A673 (cell line): ENCODE data around the gene FAM222B. TPM values are rescaled to one million over a fixed set of nuclear protein-coding genes. Genes with fewer than 3 reads are reported as not detected.

Experiments used
- BruUV-seq: library from RNA; stranded (reverse); fragments of 400-500 nt; replicated peaks from 2 replicates; lab custom pipeline; 2021; lab: Mats Ljungman, UMichigan
- CTCF ChIA-PET: fragments of 300-600 bp; sonication (Branson Sonifier 250); formaldehyde crosslinking; loops from one replicate; lab custom pipeline; 2022; ENCODE audit warnings: antibody characterized with exemption; lab: Charles Lee
- POLR2A ChIA-PET: fragments of 300-600 bp; sonication (Branson Sonifier 250); formaldehyde crosslinking; loops from one replicate; lab custom pipeline; 2022; ENCODE audit warnings: antibody characterized with exemption; ENCODE audit not compliant: low non-redundant PET; lab: Charles Lee
- DNase-seq: peaks from one replicate; pipeline ENCODE4 v3.0.0-alpha.2; 2015; ENCODE audit warnings: low spot score
- H3K27ac ChIP-seq: fragments of 200-600 bp; sonication (generic); 2 replicates; pipeline ENCODE4 v1.5.1; 2016; ENCODE audit warnings: mixed run types, low read depth, mild to moderate bottlenecking, mixed read lengths, antibody characterized with exemption, low read length; ENCODE audit not compliant: poor library complexity, severe bottlenecking
- H3K27me3 ChIP-seq: fragments of 200-600 bp; sonication (generic); replicated peaks from 2 replicates; pipeline ENCODE4 v1.6.1; 2017; ENCODE audit warnings: mixed run types, low read depth, mild to moderate bottlenecking, mixed read lengths, antibody characterized with exemption, low read length; ENCODE audit not compliant: insufficient read depth, poor library complexity
- H3K36me3 ChIP-seq: fragments of 200-600 bp; sonication (generic); 2 replicates; pipeline ENCODE4 v1.6.1; 2016; ENCODE audit warnings: mixed run types, mild to moderate bottlenecking, mixed read lengths, antibody characterized with exemption, low read length; ENCODE audit not compliant: insufficient read depth, poor library complexity, severe bottlenecking
- H3K4me1 ChIP-seq: fragments of 200-600 bp; sonication (generic); 2 replicates; pipeline ENCODE4 v1.6.1; 2017; ENCODE audit warnings: mixed run types, mild to moderate bottlenecking, mixed read lengths, antibody characterized with exemption, low read length; ENCODE audit not compliant: insufficient read depth, poor library complexity, severe bottlenecking
- H3K4me3 ChIP-seq: fragments of 200-600 bp; sonication (generic); 2 replicates; pipeline ENCODE4 v1.5.1; 2016; ENCODE audit warnings: low read depth, mixed run types, mild to moderate bottlenecking, mixed read lengths, low read length; ENCODE audit not compliant: poor library complexity, severe bottlenecking
- H3K9me3 ChIP-seq: fragments of 200-600 bp; sonication (generic); 2 replicates; pipeline ENCODE4 v1.6.1; 2016; ENCODE audit warnings: mixed run types, low read depth, mild to moderate bottlenecking, mixed read lengths, antibody characterized with exemption, low read length; ENCODE audit not compliant: poor library complexity, severe bottlenecking
- CTCF ChIP-seq: fragments of 300-800, 200-600 bp; sonication (generic); conservative IDR thresholded peaks from 2 replicates; pipeline ENCODE4 v1.5.1; 2017; ENCODE audit warnings: low read depth, mild to moderate bottlenecking, antibody characterized with exemption, low read length, moderate library complexity, mixed read lengths
- EZH2 ChIP-seq: fragments of 200-600 bp; sonication (generic); IDR thresholded peaks from 2 replicates; pipeline ENCODE4 v1.6.1; 2017; ENCODE audit warnings: borderline replicate concordance, low read depth, mild to moderate bottlenecking, mixed read lengths, antibody characterized with exemption, low read length; ENCODE audit not compliant: poor library complexity, severe bottlenecking
- intact Hi-C: fragments of 100-400 bp; cut with micrococcal nuclease; formaldehyde crosslinking; loops from one replicate; pipeline ENCODE4 v1.10.0; 2022; ENCODE audit not compliant: unreplicated experiment
- total RNA-seq: library from RNA; stranded (reverse); gene quantifications from 2 replicates; pipeline ENCODE4 v1.2.3, GENCODE V29; 2021

The FAM222B gene
- total RNA-seq, 1 experiment from 2014 or later, result 27.3 TPM

- Histone ChIP-seq H3K36me3 (peaks cover 11% of the 10 kb centered on the region), H3K9me3 (no peaks in the 10 kb centered on the region), H3K4me1 (no peaks in the 10 kb centered on the region), H3K4me3 (no peak overlapping the region), H3K27ac (no peak overlapping the region), H3K27me3 (no peaks in the 10 kb centered on the region)
- intact Hi-C loops, result no loop called here
- no peak for DNase-seq
- BruUV-seq, result no TSS peak
- POLR2A ChIA-PET, result no interaction called here
- no peak for TF ChIP-seq CTCF
- no peak for TF ChIP-seq EZH2
- CTCF ChIA-PET, result interaction anchor here (1.0 kb wide), 1 partner anchor 112 kb away, joined by 3 read pairs; no protein-coding TSS in a partner anchor
Observed at GRCh38 chr17:28875848-28876550, 33.4 kb upstream of the FAM222B start.

DNA sequence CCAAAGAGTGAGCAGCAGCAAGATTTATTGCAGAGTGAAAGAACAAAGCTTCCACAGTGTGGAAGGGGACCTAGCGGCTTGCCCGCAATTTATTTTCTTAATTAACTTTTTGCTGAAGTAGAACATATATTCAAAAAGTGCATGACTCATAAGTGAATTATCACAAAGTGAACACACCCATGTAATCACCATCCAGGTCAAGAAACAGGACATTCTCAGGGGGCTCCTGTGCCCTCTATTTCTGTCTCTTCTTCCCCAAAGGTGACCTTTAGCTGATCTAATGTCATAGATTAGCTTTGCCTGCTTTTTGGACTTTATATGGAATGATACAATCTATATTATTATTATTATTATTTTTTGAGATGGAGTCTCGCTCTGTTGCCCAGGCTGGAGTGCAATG is 32.2 kb upstream of the FAM222B start:
- Histone ChIP-seq H3K36me3 (peaks cover under 1% of the 10 kb centered on the region), H3K27ac (no peak overlapping the region), H3K9me3 (no peaks in the 10 kb centered on the region), H3K27me3 (no peaks in the 10 kb centered on the region), H3K4me3 (no peak overlapping the region), H3K4me1 (no peaks in the 10 kb centered on the region)
- TF ChIP-seq EZH2, result no peak
- TF ChIP-seq CTCF, result no peak
- intact Hi-C loops, result no loop called here
- ChIA-PET POLR2A (interaction anchor here (0.6 kb wide), 1 partner anchor 18 kb away, joined by 11 read pairs; no protein-coding TSS in a partner anchor), CTCF (interaction anchor here (0.7 kb wide), 1 partner anchor 73 kb away, joined by 3 read pairs; no protein-coding TSS in a partner anchor)
- BruUV-seq, result no TSS peak
- no peak for DNase-seq

GRCh38 chr17:28873839-28874238 is 31.2 kb upstream of the FAM222B start:
- BruUV-seq, result no TSS peak
- ChIA-PET POLR2A (no interaction called here), CTCF (no interaction called here)
- Histone ChIP-seq H3K36me3 (no peaks in the 10 kb centered on the region), H3K27me3 (no peaks in the 10 kb centered on the region), H3K27ac (no peak overlapping the region), H3K9me3 (no peaks in the 10 kb centered on the region), H3K4me3 (no peak overlapping the region), H3K4me1 (no peaks in the 10 kb centered on the region)
- intact Hi-C loops, result no loop called here
- DNase-seq, result no peak
- TF ChIP-seq CTCF, result no peak
- no peak for TF ChIP-seq EZH2
